WI38 (cell line): ENCODE measurements around the gene ZBTB20.

Experiments
- H3K4me3 ChIP-seq: 2 replicates; pipeline ENCODE4 v1.5.1; 2011; ENCODE audit warnings: low read depth, mild to moderate bottlenecking, control low read depth, low read length
- CTCF ChIP-seq: IDR thresholded peaks from 2 replicates; pipeline ENCODE4 v1.5.1; 2012; ENCODE audit warnings: low read depth, mild to moderate bottlenecking, control low read depth, low read length

Gene ZBTB20

GRCh38 chr3:114745322-114746240 is 401.5 kb downstream of the ZBTB20 start:
- no peak for TF ChIP-seq CTCF
- no peak overlapping the region for H3K4me3 ChIP-seq

- no peak overlapping the region for H3K4me3 ChIP-seq
- TF ChIP-seq CTCF = no peak
Measured at GRCh38 chr3:114743746-114744485, 403.2 kb downstream of the ZBTB20 start.

GRCh38 chr3:114741066-114741465 is 406.0 kb downstream of the ZBTB20 start:
- no peak for TF ChIP-seq CTCF
- H3K4me3 ChIP-seq = no peak overlapping the region

GRCh38 chr3:114739627-114740026 is 407.5 kb downstream of the ZBTB20 start:
- no peak for TF ChIP-seq CTCF
- no peak overlapping the region for H3K4me3 ChIP-seq

GRCh38 chr3:114732353-114732752 is 414.7 kb downstream of the ZBTB20 start:
- H3K4me3 ChIP-seq = no peak overlapping the region
- no peak for TF ChIP-seq CTCF

GRCh38 chr3:114730397-114730796 is 416.7 kb downstream of the ZBTB20 start:
- H3K4me3 ChIP-seq = no peak overlapping the region
- TF ChIP-seq CTCF = no peak

GRCh38 chr3:114727373-114727772 is 419.7 kb downstream of the ZBTB20 start:
- TF ChIP-seq CTCF = no peak
- no peak overlapping the region for H3K4me3 ChIP-seq
